ENCODE data around the gene GTF2I. TPM values are rescaled to one million over a fixed set of nuclear protein-coding genes. Genes with fewer than 3 reads are reported as not detected.
A peak's percentile ranks its signal among the peaks of the same experiment; 100 is the strongest.

GTF2I gene
- total and polyA plus RNA-seq, 2 donors (not counting 3 experiments of a cell fraction or from before 2014, with no cell fraction given) = 47.6 to 242 TPM

DNA sequence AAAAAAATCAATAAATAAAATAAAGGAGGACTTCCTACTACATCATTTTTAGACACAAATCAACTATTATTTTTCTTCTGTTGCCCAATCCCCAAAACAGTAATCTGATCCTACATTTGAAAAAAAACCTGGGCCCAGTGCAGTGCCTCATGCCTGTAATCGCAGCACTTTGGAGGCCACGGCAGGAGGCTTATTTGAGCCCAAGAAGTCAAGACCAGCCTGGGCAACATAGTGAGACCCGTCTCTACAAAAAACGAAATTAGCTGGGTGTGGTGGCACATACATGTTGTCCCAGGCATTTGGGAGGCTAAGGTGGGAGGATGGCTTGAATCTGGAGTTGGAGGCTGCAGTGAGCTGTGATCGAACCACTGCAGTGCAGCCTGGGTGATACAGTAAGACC lies 2.7 kb upstream of the GTF2I start:
- ChIA-PET POLR2A (no interaction called here), CTCF (no interaction called here)
- no peak overlapping the region for H3K9ac ChIP-seq (replicated peaks; ENCODE audit: extremely low read depth, insufficient read depth, low read length)
- H2AFZ ChIP-seq (ENCODE audit: low read depth, low read length) = no peak overlapping the region
- no peaks in the 10 kb centered on the region for H3K27me3 ChIP-seq (ENCODE audit: control insufficient read depth in 2 of 2, insufficient read depth in 2 of 2, low read length in 2 of 2)
- no TSS peak for BruUV-seq (replicated peaks)
- H3K79me2 ChIP-seq (ENCODE audit: control insufficient read depth, insufficient read depth, low read length) = peaks cover 17% of the 10 kb centered on the region
- H3K4me1 ChIP-seq (ENCODE audit: control insufficient read depth, extremely low read depth, insufficient read depth, low read length) = peaks cover 18% of the 10 kb centered on the region
- no peak for DNase-seq (ENCODE audit: low read depth, low spot score)
- dilution Hi-C loops (cut with MboI; ENCODE audit: extremely low pct_ligation_motif_present, low sequenced_read_pairs) (no loop called here), intact Hi-C loops (cut with micrococcal nuclease) (loop anchor here (5.0 to 10.0 kb wide), 3 partner anchors 48 to 238 kb away; partner anchors contain the start of gene GTF2IRD1)
- no peaks in the 10 kb centered on the region for H3K9me1 ChIP-seq (replicated peaks; ENCODE audit: control insufficient read depth, extremely low read depth, insufficient read depth, low read length)
- no peak overlapping the region for H3K4me3 ChIP-seq (replicated peaks in 1 of 3; ENCODE audit: insufficient read depth in 1 of 3, low read depth in 1 of 3, low read length in 3 of 3)
- no peak overlapping the region for H3K27ac ChIP-seq (ENCODE audit: insufficient read depth, low read depth, low read length)
- no peak overlapping the region for H3K4me2 ChIP-seq (ENCODE audit: insufficient read depth, low read length)
- no peaks in the 10 kb centered on the region for H4K20me1 ChIP-seq (replicated peaks; ENCODE audit: control insufficient read depth, extremely low read depth, insufficient read depth, low read length)
- H3K9me3 ChIP-seq (replicated peaks; ENCODE audit: control insufficient read depth, insufficient read depth, low read length) = no peaks in the 10 kb centered on the region
- no peak for TF ChIP-seq JUN (IDR thresholded peaks at IDR 0.05; ENCODE audit: borderline replicate concordance, insufficient read depth, insufficient read length, low read depth)
- no peaks in the 10 kb centered on the region for H3K36me3 ChIP-seq (ENCODE audit: control insufficient read depth in 2 of 2, extremely low read depth in 1 of 2, insufficient read depth in 2 of 2, low read length in 2 of 2)
- no peak for FAIRE-seq

DNA sequence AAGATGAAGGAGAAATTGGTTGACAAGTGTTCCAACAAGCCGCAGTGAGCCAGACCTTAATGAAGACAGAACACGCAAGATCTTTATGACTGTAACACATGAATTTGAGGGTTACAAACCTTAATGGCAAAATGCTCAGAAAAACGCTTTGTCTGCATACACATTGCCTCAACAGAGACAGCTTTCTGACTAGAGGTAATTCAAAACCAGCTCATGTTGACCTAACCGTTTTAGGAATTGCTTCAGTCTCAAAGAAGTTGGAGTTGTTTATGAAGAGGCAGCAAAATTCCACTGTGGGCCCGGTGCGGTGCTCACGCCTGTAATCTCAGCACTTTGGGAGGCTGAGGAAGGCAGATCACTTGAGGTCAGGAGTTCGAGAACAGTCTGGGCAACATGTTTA lies 2.2 kb upstream of the GTF2I start:
- Histone ChIP-seq H4K20me1 (replicated peaks; ENCODE audit: control insufficient read depth, extremely low read depth, insufficient read depth, low read length) (no peaks in the 10 kb centered on the region), H3K79me2 (ENCODE audit: control insufficient read depth, insufficient read depth, low read length) (peaks cover 22% of the 10 kb centered on the region), H3K27ac (ENCODE audit: insufficient read depth, low read depth, low read length) (no peak overlapping the region), H3K27me3 (ENCODE audit: control insufficient read depth in 2 of 2, insufficient read depth in 2 of 2, low read length in 2 of 2) (no peaks in the 10 kb centered on the region), H3K9ac (replicated peaks; ENCODE audit: extremely low read depth, insufficient read depth, low read length) (no peak overlapping the region), H2AFZ (ENCODE audit: low read depth, low read length) (peak overlapping the region; percentile 83), H3K9me1 (replicated peaks; ENCODE audit: control insufficient read depth, extremely low read depth, insufficient read depth, low read length) (no peaks in the 10 kb centered on the region), H3K9me3 (replicated peaks; ENCODE audit: control insufficient read depth, insufficient read depth, low read length) (no peaks in the 10 kb centered on the region), H3K4me1 (ENCODE audit: control insufficient read depth, extremely low read depth, insufficient read depth, low read length) (peaks cover 23% of the 10 kb centered on the region), H3K36me3 (ENCODE audit: control insufficient read depth in 2 of 2, extremely low read depth in 1 of 2, insufficient read depth in 2 of 2, low read length in 2 of 2) (no peaks in the 10 kb centered on the region), H3K4me3 (replicated peaks in 1 of 3; ENCODE audit: insufficient read depth in 1 of 3, low read depth in 1 of 3, low read length in 3 of 3) (no peak overlapping the region), H3K4me2 (ENCODE audit: insufficient read depth, low read length) (no peak overlapping the region)
- FAIRE-seq (no peak), DNase-seq (ENCODE audit: low read depth, low spot score) (no peak)
- no TSS peak for BruUV-seq (replicated peaks)
- ChIA-PET CTCF (no interaction called here), POLR2A (no interaction called here)
- intact Hi-C loops (cut with micrococcal nuclease) (loop anchor here (5.0 to 10.0 kb wide), 3 partner anchors 48 to 238 kb away; partner anchors contain the start of gene GTF2IRD1), dilution Hi-C loops (cut with MboI; ENCODE audit: extremely low pct_ligation_motif_present, low sequenced_read_pairs) (no loop called here)
- TF ChIP-seq, protein P1, sequence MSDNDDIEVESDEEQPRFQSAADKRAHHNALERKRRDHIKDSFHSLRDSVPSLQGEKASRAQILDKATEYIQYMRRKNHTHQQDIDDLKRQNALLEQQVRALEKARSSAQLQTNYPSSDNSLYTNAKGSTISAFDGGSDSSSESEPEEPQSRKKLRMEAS (IDR thresholded peaks at IDR 0.05; ENCODE audit: insufficient read depth, insufficient read length) = no peak
- TF ChIP-seq POLR2A (IDR thresholded peaks at IDR 0.05; ENCODE audit: low read depth, low read length) = no peak
- TF ChIP-seq EZH2 (IDR thresholded peaks at IDR 0.05; ENCODE audit: borderline replicate concordance, low read depth, low read length, severe bottlenecking) = no peak
- TF ChIP-seq JUN (IDR thresholded peaks at IDR 0.05; ENCODE audit: borderline replicate concordance, insufficient read depth, insufficient read length, low read depth) = no peak
- TF ChIP-seq FOS (IDR thresholded peaks at IDR 0.05; ENCODE audit: borderline replicate concordance, insufficient read depth, low read length) = no peak
- no peak for TF ChIP-seq MYC (IDR thresholded peaks at IDR 0.05; ENCODE audit: low read depth, low read length)
- TF ChIP-seq POLR2AphosphoS5 (IDR thresholded peaks at IDR 0.05; ENCODE audit: insufficient read depth, low read depth, low read length) = no peak
- no peak for TF ChIP-seq GATA2 (IDR thresholded peaks at IDR 0.05; ENCODE audit: insufficient read depth, insufficient read length, low read depth, low read length)
- TF ChIP-seq, protein P2, sequence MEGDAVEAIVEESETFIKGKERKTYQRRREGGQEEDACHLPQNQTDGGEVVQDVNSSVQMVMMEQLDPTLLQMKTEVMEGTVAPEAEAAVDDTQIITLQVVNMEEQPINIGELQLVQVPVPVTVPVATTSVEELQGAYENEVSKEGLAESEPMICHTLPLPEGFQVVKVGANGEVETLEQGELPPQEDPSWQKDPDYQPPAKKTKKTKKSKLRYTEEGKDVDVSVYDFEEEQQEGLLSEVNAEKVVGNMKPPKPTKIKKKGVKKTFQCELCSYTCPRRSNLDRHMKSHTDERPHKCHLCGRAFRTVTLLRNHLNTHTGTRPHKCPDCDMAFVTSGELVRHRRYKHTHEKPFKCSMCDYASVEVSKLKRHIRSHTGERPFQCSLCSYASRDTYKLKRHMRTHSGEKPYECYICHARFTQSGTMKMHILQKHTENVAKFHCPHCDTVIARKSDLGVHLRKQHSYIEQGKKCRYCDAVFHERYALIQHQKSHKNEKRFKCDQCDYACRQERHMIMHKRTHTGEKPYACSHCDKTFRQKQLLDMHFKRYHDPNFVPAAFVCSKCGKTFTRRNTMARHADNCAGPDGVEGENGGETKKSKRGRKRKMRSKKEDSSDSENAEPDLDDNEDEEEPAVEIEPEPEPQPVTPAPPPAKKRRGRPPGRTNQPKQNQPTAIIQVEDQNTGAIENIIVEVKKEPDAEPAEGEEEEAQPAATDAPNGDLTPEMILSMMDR (IDR thresholded peaks at IDR 0.05; ENCODE audit: extremely low read depth in 1 of 2, insufficient read depth in 1 of 2, low read depth in 1 of 2, low read length in 2 of 2) = no peak

Data from endothelial cell of umbilical vein (primary cell).